HFFc6 (cell line): Measurements from ENCODE around the gene FAT2. TPM values are rescaled to one million over a fixed set of nuclear protein-coding genes. Genes with fewer than 3 reads are reported as not detected.

Experiments used
- DNase-seq: peaks from one replicate; pipeline ENCODE4 v3.0.0-alpha.2; 2018
- H3K27ac Mint-ChIP-seq: 2 replicates; pipeline ENCODE4 v1.8.0; 2020; ENCODE audit warnings: mild to moderate bottlenecking, mixed read lengths
- H3K27me3 Mint-ChIP-seq: 2 replicates; pipeline ENCODE4 v1.8.0; 2021; ENCODE audit warnings: mild to moderate bottlenecking, moderate library complexity, mixed read lengths; ENCODE audit not compliant: insufficient read depth
- H3K36me3 Mint-ChIP-seq: 2 replicates; pipeline ENCODE4 v1.8.0; 2021; ENCODE audit warnings: low read depth, mixed read lengths
- H3K4me1 Mint-ChIP-seq: 2 replicates; pipeline ENCODE4 v1.8.0; 2020; ENCODE audit warnings: low read depth, mixed read lengths
- H3K4me3 Mint-ChIP-seq: 2 replicates; pipeline ENCODE4 v1.8.0; 2020; ENCODE audit warnings: mild to moderate bottlenecking, moderate library complexity, mixed read lengths
- H3K9me3 Mint-ChIP-seq: 2 replicates; pipeline ENCODE4 v1.8.0; 2020; ENCODE audit warnings: mild to moderate bottlenecking, mixed read lengths
- total RNA-seq, 6 experiments: library from RNA; stranded (reverse); fragmentation: NEBNext Ultra II Directional; extraction: Animal tissue kit (Norgen Biotek cat#: 25700); gene quantifications; 2 replicates in 1 of 6; 3 replicates in 5 of 6; pipeline ENCODE4 v1.2.3, GENCODE V29; 2021
- TF ChIP-seq, protein P1 (sequence below): fragments of 200-600 bp; sonication (generic); IDR thresholded peaks from 2 replicates; pipeline ENCODE4 v1.5.0; 2021; ENCODE audit warnings: antibody characterized with exemption, mild to moderate bottlenecking

The FAT2 gene
- total RNA-seq, 6 experiments from 2014 or later, result not detected

DNA sequence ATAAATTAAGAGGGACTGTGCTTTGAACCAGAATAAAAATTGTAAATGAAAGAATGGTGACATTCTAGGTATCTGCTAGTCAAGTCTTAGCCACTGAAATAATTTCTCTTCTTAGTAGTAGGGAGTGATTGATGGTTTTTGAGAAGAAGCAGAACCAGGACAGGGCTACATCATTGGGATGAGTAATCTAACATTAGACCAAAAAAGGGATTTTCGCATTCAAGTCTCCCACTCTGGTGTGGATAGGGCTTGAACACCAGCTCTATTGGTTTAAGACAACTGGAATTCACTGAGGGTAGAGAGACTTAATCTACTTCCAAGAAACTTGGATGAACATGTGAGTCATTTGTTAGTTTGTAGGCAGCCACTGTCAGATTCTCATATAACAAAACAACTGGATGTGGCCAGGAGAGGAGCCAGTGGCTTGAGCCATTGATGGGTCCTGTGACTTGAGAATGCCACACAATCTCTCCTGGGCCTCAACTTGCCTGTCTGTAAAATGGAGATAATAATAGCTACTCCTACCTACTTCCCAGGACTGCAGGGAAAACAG, 16.6 kb downstream of the FAT2 start:
- Mint-ChIP-seq H3K36me3 (no peaks in the 10 kb centered on the region), H3K4me3 (no peak overlapping the region), H3K9me3 (no peaks in the 10 kb centered on the region), H3K4me1 (no peaks in the 10 kb centered on the region), H3K27ac (no peak overlapping the region), H3K27me3 (peaks cover 43% of the 10 kb centered on the region)
- TF ChIP-seq, protein P1, sequence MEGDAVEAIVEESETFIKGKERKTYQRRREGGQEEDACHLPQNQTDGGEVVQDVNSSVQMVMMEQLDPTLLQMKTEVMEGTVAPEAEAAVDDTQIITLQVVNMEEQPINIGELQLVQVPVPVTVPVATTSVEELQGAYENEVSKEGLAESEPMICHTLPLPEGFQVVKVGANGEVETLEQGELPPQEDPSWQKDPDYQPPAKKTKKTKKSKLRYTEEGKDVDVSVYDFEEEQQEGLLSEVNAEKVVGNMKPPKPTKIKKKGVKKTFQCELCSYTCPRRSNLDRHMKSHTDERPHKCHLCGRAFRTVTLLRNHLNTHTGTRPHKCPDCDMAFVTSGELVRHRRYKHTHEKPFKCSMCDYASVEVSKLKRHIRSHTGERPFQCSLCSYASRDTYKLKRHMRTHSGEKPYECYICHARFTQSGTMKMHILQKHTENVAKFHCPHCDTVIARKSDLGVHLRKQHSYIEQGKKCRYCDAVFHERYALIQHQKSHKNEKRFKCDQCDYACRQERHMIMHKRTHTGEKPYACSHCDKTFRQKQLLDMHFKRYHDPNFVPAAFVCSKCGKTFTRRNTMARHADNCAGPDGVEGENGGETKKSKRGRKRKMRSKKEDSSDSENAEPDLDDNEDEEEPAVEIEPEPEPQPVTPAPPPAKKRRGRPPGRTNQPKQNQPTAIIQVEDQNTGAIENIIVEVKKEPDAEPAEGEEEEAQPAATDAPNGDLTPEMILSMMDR, result no peak
- DNase-seq, result no peak

DNA sequence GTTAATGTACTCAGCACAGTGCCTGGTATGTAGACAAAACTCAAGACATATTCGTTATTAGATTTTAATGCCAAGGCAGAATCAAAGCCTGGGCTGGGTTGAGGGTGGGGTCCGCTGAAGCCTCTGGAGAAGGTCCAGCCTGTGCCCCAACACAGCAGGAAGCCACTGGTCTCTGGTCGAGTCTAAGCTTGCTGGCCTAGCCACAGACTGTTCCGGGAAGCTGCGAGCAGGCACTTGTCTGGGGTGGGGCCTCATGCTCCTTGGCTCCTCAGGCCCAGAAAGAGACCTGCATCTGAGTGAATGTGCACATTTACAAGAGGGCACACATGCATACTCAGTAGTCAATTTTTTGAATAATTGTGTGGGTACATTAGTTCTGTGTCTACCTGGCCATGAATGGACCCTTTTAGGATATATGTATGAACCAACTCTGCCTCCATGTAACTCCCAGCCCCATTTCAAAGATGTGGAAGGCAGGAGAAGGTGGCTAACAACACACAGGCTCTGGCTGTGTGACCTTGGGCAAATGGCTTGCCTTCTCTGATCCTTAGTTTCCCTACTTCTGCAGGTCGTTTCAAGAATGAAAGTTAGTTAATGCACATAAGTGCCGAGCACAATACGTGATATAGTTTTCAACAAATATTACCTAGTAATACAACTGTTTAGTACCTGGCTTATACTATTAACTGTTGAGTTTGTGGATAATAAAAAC, 18.3 kb downstream of the FAT2 start:
- H3K4me1 Mint-ChIP-seq, result no peaks in the 10 kb centered on the region
- no peaks in the 10 kb centered on the region for H3K36me3 Mint-ChIP-seq
- TF ChIP-seq, protein P1, result no peak
- H3K27ac Mint-ChIP-seq, result no peak overlapping the region
- DNase-seq, result no peak
- peaks cover 47% of the 10 kb centered on the region for H3K27me3 Mint-ChIP-seq
- H3K9me3 Mint-ChIP-seq, result no peaks in the 10 kb centered on the region
- H3K4me3 Mint-ChIP-seq, result no peak overlapping the region

DNA sequence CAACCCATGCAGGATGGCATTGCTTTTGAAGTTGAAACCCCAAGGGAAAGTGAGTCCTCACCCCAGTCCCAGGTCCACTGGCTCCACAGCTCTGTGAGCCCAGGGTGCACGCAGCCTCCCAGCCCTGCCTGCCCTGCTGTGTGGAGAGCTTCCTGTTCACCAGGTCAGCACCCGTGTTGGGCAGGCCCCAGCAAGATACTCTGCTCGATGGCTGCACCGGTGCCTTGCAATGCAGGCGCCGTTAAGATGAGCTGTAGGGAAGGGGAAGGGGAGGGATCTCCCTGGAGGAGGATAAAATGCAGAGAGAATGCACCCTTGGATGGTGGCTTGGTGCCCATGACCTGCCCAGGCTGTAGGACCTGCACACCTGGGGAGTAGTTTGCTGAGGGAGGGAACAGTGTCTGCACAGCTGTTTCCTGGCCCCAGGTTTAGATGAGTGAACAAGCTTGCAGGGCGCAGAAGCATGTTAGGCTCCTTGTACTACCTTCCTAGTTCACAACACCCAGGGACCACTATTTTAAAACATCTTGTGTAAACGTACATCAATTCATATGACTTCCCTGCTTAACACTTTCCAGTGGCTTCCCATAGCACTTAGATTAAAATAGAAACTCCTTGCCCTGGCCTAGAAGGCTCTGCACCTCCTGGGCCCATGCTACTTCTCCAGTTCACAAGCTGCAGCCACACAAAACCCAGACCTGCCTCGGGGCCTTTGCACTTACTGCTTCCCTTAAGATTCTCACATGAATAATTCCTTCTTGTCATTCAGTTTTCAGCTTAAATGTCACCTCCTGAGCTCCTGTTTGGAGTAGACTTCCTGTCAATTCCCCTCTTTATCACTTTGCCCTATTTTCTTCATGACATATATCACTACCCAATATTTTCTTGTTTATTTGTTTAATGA, 19.6 kb downstream of the FAT2 start:
- H3K9me3 Mint-ChIP-seq, result no peaks in the 10 kb centered on the region
- DNase-seq, result no peak
- H3K4me1 Mint-ChIP-seq, result no peaks in the 10 kb centered on the region
- no peaks in the 10 kb centered on the region for H3K36me3 Mint-ChIP-seq
- H3K27ac Mint-ChIP-seq, result no peak overlapping the region
- peaks cover 51% of the 10 kb centered on the region for H3K27me3 Mint-ChIP-seq
- TF ChIP-seq, protein P1, result no peak
- no peak overlapping the region for H3K4me3 Mint-ChIP-seq

DNA sequence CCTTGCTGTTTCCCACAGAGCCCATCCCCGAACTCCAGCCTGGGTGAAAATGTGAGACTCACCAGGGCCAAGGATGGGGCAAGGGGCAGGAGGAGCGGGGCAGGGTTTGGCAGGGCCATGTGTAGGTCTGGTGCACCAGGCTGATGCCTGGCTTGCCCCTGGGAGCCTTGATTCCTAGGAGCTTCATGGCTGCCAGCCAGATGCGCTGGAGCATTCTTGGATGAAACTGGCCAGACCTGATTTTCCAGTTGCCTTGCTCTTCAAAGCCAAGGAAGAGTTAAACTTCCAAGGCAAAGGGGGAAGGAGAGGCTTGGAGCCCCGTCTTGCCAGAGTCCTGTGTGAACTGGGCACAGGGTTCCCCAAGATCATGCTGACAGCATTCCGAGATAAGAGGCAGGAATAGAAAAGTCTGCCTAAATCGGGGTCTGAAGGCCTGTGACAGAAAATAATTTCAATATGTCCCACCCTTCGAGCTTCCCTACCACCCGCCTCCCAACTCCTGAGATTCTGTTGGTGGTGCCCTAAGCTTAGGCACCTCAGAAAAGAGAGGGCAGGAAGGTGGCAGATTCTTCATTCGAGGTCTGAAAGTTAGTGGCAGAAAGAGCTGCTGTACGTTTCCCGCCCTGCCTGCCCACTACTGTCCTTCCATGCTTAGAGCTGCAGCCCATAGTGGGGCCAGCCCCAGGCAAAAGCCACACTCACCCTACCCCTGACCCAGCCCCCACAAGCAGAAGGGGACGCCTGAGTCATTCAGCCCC, 20.4 kb downstream of the FAT2 start:
- DNase-seq, result no peak
- TF ChIP-seq, protein P1, result no peak
- H3K4me1 Mint-ChIP-seq, result no peaks in the 10 kb centered on the region
- no peaks in the 10 kb centered on the region for H3K9me3 Mint-ChIP-seq
- peaks cover 53% of the 10 kb centered on the region for H3K27me3 Mint-ChIP-seq
- no peak overlapping the region for H3K4me3 Mint-ChIP-seq
- no peaks in the 10 kb centered on the region for H3K36me3 Mint-ChIP-seq
- H3K27ac Mint-ChIP-seq, result no peak overlapping the region

DNA sequence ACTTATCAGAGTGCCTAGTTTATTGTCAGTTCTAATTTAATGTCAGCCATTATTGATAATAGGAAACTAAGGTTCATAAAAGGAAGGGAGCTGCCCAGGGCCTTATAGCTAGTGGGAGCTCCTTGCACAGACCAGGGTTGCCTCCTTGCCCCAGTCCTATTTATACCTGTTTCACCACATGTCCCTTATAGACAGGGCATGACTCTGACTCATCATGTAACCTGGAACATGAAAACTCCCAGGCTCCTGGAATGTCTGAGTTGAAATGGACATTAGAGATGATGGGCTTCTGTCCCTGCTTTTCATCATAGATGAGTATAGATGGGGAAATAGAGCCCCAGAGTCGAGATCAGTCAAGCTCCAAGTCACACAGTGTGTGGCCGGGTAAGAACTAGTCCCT, 21.1 kb downstream of the FAT2 start:
- Mint-ChIP-seq H3K4me1 (no peaks in the 10 kb centered on the region), H3K4me3 (no peak overlapping the region), H3K27me3 (peaks cover 50% of the 10 kb centered on the region), H3K27ac (no peak overlapping the region), H3K36me3 (no peaks in the 10 kb centered on the region), H3K9me3 (no peaks in the 10 kb centered on the region)
- DNase-seq, result no peak
- TF ChIP-seq, protein P1, result no peak
